Right lobe of liver (tissue), 4 donors: ENCODE data around the gene RAP1A.

Experiments used
- CTCF ChIP-seq, 4 donors: fragments of 200-600 bp in 3 of 4; fragments of 450-650 bp in 1 of 4; IDR thresholded peaks; one replicate each; pipeline versions ENCODE4 v1.5.1 to v1.8.0; 2016 to 2022; ENCODE audit warnings: antibody characterized with exemption in 4 of 4, mild to moderate bottlenecking in 2 of 4
- POLR2A ChIP-seq: fragments of 450-650 bp; IDR thresholded peaks from one replicate; pipeline ENCODE4 v1.6.1; 2017; ENCODE audit warnings: antibody characterized with exemption, mild to moderate bottlenecking
- donor health status: DM: no; HTN: no; CAD: no.
- donor health status: DM: no; HTN: no; CAD: no.
- donor health status: DM: no; HTN: yes; CAD: no.

GRCh38 chr1:111586112-111586511 is 33.5 kb upstream of the RAP1A start:
- TF ChIP-seq POLR2A (no peak), CTCF (IDR thresholded peaks at IDR 0.05) (no peak)
